ENCODE results near the gene PER2.
"Not testable (repeated sequence)": the region's sequence is repeated elsewhere in the genome, so short reads cannot be mapped to it uniquely, and the experiment has no call there.

DNA sequence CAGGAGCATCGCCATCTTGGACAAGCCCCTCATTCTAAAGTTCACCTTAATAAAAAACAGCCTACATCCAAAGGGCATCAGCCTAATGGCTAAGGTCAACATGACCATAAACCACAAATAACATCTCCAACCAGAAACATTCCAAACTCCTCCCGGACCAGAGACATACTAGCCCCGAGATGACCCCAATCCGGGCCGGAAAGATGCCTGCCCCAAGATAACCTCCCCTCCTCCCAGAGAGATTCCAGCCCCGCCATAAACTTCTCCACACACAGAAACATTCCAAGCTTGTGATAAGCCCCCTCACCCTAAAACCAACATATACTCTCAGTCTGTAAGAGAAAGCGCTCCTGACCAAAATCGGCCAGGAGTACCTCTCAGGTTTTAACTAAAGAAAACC lies 16.7 kb downstream of the PER2 start:
- not testable (repeated sequence) for TF ChIP-seq POLR2A (IDR thresholded peaks at IDR 0.05)
- TF ChIP-seq, protein P1, sequence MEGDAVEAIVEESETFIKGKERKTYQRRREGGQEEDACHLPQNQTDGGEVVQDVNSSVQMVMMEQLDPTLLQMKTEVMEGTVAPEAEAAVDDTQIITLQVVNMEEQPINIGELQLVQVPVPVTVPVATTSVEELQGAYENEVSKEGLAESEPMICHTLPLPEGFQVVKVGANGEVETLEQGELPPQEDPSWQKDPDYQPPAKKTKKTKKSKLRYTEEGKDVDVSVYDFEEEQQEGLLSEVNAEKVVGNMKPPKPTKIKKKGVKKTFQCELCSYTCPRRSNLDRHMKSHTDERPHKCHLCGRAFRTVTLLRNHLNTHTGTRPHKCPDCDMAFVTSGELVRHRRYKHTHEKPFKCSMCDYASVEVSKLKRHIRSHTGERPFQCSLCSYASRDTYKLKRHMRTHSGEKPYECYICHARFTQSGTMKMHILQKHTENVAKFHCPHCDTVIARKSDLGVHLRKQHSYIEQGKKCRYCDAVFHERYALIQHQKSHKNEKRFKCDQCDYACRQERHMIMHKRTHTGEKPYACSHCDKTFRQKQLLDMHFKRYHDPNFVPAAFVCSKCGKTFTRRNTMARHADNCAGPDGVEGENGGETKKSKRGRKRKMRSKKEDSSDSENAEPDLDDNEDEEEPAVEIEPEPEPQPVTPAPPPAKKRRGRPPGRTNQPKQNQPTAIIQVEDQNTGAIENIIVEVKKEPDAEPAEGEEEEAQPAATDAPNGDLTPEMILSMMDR (IDR thresholded peaks at IDR 0.05 in 4 of 5, conservative IDR thresholded peaks at IDR 0.05 in 1 of 5) = not testable (repeated sequence)

Measured in gastrocnemius medialis (tissue), 4 donors.